ENCODE measurements around the gene GCGR. TPM values are rescaled to one million over a fixed set of nuclear protein-coding genes. Genes with fewer than 3 reads are reported as not detected.

GCGR gene
- total RNA-seq, 2 donors from 2014 or later, result not detected

DNA sequence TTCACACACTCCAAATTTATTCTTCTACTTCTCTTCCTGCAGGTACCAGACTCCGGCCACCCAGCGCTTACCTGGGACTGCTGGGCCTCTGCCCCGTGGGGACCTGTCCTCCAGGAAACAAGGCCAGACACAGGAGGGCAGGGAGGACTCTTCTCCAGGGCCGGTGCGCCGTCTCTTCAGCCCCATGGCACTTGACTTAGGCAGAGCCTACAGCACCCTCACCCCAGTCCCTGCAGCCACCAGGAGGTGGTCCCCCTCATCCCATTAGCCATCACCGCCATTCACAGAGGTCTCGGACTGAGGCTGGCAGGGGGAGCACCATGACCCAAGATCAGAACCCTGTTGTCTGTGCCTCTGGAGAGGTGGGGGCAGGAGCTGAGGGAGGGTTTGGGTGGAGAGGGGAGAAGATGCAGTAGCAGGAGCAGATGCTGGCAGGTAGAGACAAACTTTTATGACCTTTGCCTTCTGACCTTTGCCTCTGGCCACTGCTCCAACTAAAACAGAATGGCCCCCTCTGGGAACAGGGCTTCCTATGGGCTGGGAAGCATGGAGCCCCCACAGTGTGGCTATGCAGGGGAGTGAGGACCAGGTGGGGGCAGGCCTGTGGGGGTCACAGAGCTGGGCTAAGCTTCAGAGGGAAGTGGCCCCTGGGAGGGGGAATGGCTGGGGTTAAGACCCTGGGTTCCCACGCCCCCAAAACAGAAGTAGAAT lies 1.7 kb upstream of the GCGR start:
- TF ChIP-seq, protein P1, sequence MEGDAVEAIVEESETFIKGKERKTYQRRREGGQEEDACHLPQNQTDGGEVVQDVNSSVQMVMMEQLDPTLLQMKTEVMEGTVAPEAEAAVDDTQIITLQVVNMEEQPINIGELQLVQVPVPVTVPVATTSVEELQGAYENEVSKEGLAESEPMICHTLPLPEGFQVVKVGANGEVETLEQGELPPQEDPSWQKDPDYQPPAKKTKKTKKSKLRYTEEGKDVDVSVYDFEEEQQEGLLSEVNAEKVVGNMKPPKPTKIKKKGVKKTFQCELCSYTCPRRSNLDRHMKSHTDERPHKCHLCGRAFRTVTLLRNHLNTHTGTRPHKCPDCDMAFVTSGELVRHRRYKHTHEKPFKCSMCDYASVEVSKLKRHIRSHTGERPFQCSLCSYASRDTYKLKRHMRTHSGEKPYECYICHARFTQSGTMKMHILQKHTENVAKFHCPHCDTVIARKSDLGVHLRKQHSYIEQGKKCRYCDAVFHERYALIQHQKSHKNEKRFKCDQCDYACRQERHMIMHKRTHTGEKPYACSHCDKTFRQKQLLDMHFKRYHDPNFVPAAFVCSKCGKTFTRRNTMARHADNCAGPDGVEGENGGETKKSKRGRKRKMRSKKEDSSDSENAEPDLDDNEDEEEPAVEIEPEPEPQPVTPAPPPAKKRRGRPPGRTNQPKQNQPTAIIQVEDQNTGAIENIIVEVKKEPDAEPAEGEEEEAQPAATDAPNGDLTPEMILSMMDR (IDR thresholded peaks at IDR 0.05), result no peak
- H3K36me3 ChIP-seq, result no peaks in the 10 kb centered on the region
- no peaks in the 10 kb centered on the region for H3K4me1 ChIP-seq
- no peaks in the 10 kb centered on the region for H3K9me3 ChIP-seq
- H3K4me3 ChIP-seq, result no peak overlapping the region
- H3K27me3 ChIP-seq, result peaks cover 54% of the 10 kb centered on the region
- no peak overlapping the region for H3K27ac ChIP-seq
- H3K9ac ChIP-seq (ENCODE audit: low read depth in 2 of 2, low read length in 2 of 2), result no peak overlapping the region
- intact Hi-C loops (cut with DNase I), result no loop called here
- DNase-seq, result no peak

DNA sequence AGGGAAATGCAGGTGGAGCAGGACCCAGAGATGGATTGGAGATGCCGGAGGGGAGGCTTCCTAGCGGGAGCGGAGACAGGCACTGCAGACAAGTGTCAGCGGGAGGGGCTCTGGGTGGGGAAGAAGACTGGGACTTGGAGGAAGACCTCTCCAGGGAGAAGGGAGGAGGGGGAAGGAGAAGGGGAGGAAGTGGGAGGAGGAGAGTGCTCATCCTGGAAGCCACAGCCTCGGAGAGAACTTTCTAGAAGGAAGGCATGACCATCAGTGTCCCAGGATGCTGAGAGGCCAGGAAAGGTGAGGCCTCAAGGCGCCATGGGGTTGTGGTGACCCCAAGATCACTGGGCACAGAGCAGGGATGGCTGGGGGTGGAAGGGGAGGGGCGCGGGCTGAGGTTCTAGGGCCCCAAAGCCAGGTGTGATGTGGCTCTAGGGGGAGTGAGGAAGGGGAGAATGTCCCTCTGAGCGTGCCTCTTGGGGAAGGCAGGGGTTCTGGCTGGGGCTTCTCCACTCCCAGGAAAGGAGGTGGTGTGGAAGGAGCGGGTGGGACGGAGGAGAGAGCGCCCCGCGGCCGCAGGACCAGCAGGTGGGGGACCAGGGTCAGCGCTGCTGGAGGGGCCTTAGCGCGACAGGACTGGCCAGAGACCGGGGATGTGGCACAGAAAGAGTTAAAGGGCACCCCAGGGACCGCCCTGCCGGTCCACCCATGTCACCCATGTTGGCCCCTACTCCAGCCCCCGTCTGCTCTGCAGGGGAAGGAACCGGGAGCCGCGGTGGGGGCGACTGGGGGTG lies 900 bp upstream of the GCGR start:
- H3K4me3 ChIP-seq, result no peak overlapping the region
- no peaks in the 10 kb centered on the region for H3K4me1 ChIP-seq
- no peaks in the 10 kb centered on the region for H3K36me3 ChIP-seq
- TF ChIP-seq, protein P1 (IDR thresholded peaks at IDR 0.05), result no peak
- intact Hi-C loops (cut with DNase I), result no loop called here
- peaks cover 62% of the 10 kb centered on the region for H3K27me3 ChIP-seq
- no peak for DNase-seq
- no peak overlapping the region for H3K9ac ChIP-seq (ENCODE audit: low read depth in 2 of 2, low read length in 2 of 2)
- no peak overlapping the region for H3K27ac ChIP-seq
- H3K9me3 ChIP-seq, result no peaks in the 10 kb centered on the region

DNA sequence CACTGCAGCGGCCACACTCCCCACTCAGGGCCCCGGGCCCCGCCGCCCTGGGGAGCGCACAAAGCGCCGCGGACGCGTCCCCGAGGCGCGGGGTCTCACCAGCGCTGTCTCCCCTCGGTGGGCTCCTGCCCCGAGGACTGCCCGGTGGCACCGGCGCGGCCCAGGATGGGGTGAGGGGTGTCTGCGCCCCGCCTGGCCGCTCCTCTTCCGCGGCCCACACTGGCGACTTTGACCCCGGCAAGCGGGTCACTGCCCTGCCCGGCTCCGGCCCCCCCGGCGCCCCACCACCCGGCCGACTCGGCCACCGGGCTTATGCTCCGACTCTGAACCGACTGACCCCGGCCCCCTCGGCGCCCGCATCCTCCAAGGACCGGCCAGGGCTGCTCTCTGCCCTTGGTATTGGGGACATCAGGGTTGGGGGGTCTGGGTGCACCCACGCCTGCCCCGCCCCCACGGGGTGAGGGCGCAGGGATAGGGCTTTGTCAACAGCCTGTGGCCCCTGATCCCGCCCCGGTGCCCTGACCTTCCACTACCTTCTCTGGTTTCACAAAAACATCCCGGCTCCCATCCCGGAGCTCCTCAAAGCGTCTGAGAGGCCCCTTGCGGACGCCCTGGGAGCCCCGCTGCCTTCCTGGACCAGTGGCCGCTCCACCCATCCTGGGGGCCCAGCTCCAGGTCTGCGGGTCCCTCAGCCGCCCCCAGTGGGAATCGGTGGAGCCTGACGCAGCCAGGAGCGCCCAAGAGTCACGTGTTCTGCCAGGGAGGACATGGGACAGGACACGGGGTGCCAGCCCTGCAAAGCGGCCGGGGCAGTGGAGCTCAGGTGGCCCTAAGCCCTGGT lies 829 bp downstream of the GCGR start:
- no peak overlapping the region for H3K9ac ChIP-seq (ENCODE audit: low read depth in 2 of 2, low read length in 2 of 2)
- peaks cover 64% of the 10 kb centered on the region for H3K27me3 ChIP-seq
- TF ChIP-seq, protein P1 (IDR thresholded peaks at IDR 0.05), result no peak
- no peak for DNase-seq
- intact Hi-C loops (cut with DNase I), result no loop called here
- no peaks in the 10 kb centered on the region for H3K36me3 ChIP-seq
- H3K4me3 ChIP-seq, result no peak overlapping the region
- H3K9me3 ChIP-seq, result no peaks in the 10 kb centered on the region
- H3K4me1 ChIP-seq, result no peaks in the 10 kb centered on the region
- no peak overlapping the region for H3K27ac ChIP-seq

DNA sequence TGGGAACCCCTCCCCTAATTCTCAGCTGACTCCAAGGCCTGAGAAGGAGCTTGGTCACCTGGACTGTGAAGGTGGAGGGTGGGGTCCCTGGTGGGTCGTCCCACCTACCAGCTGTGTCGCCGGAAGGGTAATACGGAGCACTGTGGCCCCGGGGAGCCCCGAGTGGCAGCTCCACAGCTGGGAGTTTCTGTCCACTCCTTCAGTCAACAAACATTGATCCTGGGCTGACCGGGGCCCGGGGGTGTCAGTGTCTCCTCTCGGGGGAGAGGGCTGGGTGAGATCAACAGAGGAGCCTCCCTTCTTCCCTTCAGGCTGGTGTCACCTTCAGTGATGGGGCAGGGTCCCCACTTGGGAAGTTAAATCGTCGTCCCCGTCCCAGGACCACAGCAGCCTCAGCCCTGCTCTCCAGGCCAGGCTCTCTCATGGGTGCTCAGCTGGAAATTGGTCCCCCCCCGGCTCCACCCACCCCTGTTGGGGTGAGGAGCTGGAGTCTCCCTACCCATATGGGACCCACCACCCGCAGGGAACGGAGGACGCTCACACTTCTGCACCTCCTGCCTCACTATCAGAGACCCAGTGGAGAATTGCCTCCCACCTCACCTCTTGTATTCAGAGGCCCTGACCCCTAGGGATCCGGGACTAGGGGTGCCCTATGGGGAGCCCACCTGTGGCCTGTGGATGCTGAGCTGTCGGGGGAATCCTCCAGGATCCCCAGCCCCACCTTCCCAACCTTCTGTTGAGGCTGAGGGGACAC lies 1.9 kb downstream of the GCGR start:
- Histone ChIP-seq H3K27me3 (peaks cover 64% of the 10 kb centered on the region), H3K27ac (no peak overlapping the region), H3K36me3 (no peaks in the 10 kb centered on the region), H3K4me3 (no peak overlapping the region), H3K9ac (ENCODE audit: low read depth in 2 of 2, low read length in 2 of 2) (no peak overlapping the region), H3K4me1 (no peaks in the 10 kb centered on the region), H3K9me3 (no peaks in the 10 kb centered on the region)
- TF ChIP-seq, protein P1 (IDR thresholded peaks at IDR 0.05), result no peak
- DNase-seq, result no peak
- intact Hi-C loops (cut with DNase I), result no loop called here

All from colonic mucosa (tissue), 4 donors.